WTC11 (cell line): Measurements from ENCODE around the gene METTL13.

ENCODE experiments used
- CREB1 ChIP-seq: sonication (generic); formaldehyde crosslinking; IDR thresholded peaks from 2 replicates; pipeline ENCODE4 v1.8.0; 2023; ENCODE audit warnings: mild to moderate bottlenecking, missing genetic modification reagents
- CREM ChIP-seq: sonication (generic); formaldehyde crosslinking; IDR thresholded peaks from 2 replicates; pipeline ENCODE4 v1.8.1; 2022; ENCODE audit warnings: mild to moderate bottlenecking, missing genetic modification reagents, moderate library complexity
- CTCF ChIP-seq: fragments of 200-600 bp; IDR thresholded peaks from 2 replicates; pipeline ENCODE4 v1.8.0; 2022; ENCODE audit warnings: antibody characterized with exemption
- HMGXB4 ChIP-seq: sonication (generic); formaldehyde crosslinking; IDR thresholded peaks from 2 replicates; pipeline ENCODE4 v1.8.1; 2023; ENCODE audit warnings: mild to moderate bottlenecking, moderate library complexity, missing genetic modification reagents
- IRF2 ChIP-seq: sonication (generic); formaldehyde crosslinking; IDR thresholded peaks from 2 replicates; pipeline ENCODE4 v1.8.0; 2022; ENCODE audit warnings: low read depth, missing genetic modification reagents, borderline replicate concordance
- OVOL2 ChIP-seq: fragments of 250-450 bp; sonication (Bioruptor Pico); IDR thresholded peaks from 2 replicates; pipeline ENCODE4 v1.9.0; 2021; ENCODE audit warnings: mild to moderate bottlenecking, borderline replicate concordance
- RELA ChIP-seq: sonication (generic); formaldehyde crosslinking; IDR thresholded peaks from 2 replicates; pipeline ENCODE4 v1.8.1; 2022; ENCODE audit warnings: missing genetic modification reagents, mild to moderate bottlenecking, borderline replicate concordance
- ZNF232 ChIP-seq: sonication (generic); formaldehyde crosslinking; IDR thresholded peaks from 2 replicates; pipeline ENCODE4 v1.8.0; 2022; ENCODE audit warnings: mild to moderate bottlenecking, missing genetic modification reagents
- TF ChIP-seq, protein P1 (sequence below): sonication (generic); formaldehyde crosslinking; IDR thresholded peaks from 2 replicates; pipeline ENCODE4 v1.8.0; 2022; ENCODE audit warnings: mild to moderate bottlenecking, missing genetic modification reagents

- no peak for TF ChIP-seq RELA
- TF ChIP-seq CTCF, result no peak
- TF ChIP-seq CREB1 (CRISPR knock-in tag), result no peak
- no peak for TF ChIP-seq CREM
- no peak for TF ChIP-seq IRF2
- TF ChIP-seq, protein P1, sequence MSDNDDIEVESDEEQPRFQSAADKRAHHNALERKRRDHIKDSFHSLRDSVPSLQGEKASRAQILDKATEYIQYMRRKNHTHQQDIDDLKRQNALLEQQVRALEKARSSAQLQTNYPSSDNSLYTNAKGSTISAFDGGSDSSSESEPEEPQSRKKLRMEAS, result no peak
- no peak for TF ChIP-seq ZNF232 (CRISPR knock-in tag)
- TF ChIP-seq OVOL2 (CRISPR knock-in tag), result no peak
- no peak for TF ChIP-seq HMGXB4 (CRISPR knock-in tag)
Measured at GRCh38 chr1:171805395-171806115, 24.1 kb downstream of the METTL13 start.
